MCF 10A (cell line): ENCODE measurements around the gene TMEM187. TPM values are rescaled to one million over a fixed set of nuclear protein-coding genes. Genes with fewer than 3 reads are reported as not detected.
A peak's percentile ranks its signal among the peaks of the same experiment; 100 is the strongest.

Experiments used
- BruUV-seq: library from RNA; stranded (reverse); fragments of 400-500 nt; replicated peaks from 2 replicates; lab custom pipeline; 2021; lab: Mats Ljungman, UMichigan
- CTCF ChIA-PET: fragments of 300-600 bp; sonication (Branson Sonifier 250); formaldehyde crosslinking; extraction: SDS; loops from one replicate; lab custom pipeline; 2021; ENCODE audit warnings: antibody characterized with exemption, inconsistent platforms; lab: Yijun Ruan, JAX
- POLR2A ChIA-PET: fragments of 300-600, 350-650 bp; sonication (Branson Sonifier 250); formaldehyde crosslinking; extraction: SDS; loops from one replicate; lab custom pipeline; 2020; ENCODE audit warnings: antibody characterized with exemption, inconsistent platforms; lab: Yijun Ruan, JAX
- DNase-seq: peaks from one replicate; pipeline ENCODE4 v3.0.0-alpha.2; 2018; ENCODE audit not compliant: unreplicated experiment
- H3K27ac Mint-ChIP-seq: one replicate; pipeline ENCODE4 v1.8.0; 2022; ENCODE audit warnings: mild to moderate bottlenecking, low read depth, mixed read lengths; ENCODE audit not compliant: unreplicated experiment
- H3K27me3 Mint-ChIP-seq: one replicate; pipeline ENCODE4 v1.8.0; 2022; ENCODE audit warnings: mixed read lengths; ENCODE audit not compliant: insufficient read depth, unreplicated experiment
- H3K36me3 Mint-ChIP-seq: one replicate; pipeline ENCODE4 v1.8.0; 2022; ENCODE audit warnings: mild to moderate bottlenecking, moderate library complexity, mixed read lengths; ENCODE audit not compliant: insufficient read depth, unreplicated experiment
- H3K4me1 Mint-ChIP-seq: one replicate; pipeline ENCODE4 v1.8.0; 2022; ENCODE audit warnings: mixed read lengths; ENCODE audit not compliant: insufficient read depth, unreplicated experiment
- H3K4me3 Mint-ChIP-seq: one replicate; pipeline ENCODE4 v1.8.0; 2022; ENCODE audit warnings: mild to moderate bottlenecking, moderate library complexity, mixed read lengths; ENCODE audit not compliant: unreplicated experiment
- H3K9me3 Mint-ChIP-seq: one replicate; pipeline ENCODE4 v1.8.0; 2022; ENCODE audit warnings: mixed read lengths; ENCODE audit not compliant: unreplicated experiment
- intact Hi-C: fragments of 100-400 bp; cut with micrococcal nuclease; formaldehyde crosslinking; loops from 2 replicates; pipeline ENCODE4 v1.14.1; 2022
- total RNA-seq: library from RNA; stranded (reverse); gene quantifications from 2 replicates; pipeline ENCODE4 v1.2.3, GENCODE V29; 2022
- TF ChIP-seq, protein P1 (sequence below): fragments of 200-600 bp; IDR thresholded peaks from one replicate; pipeline ENCODE4 v1.8.0; 2022; ENCODE audit warnings: antibody characterized with exemption, mild to moderate bottlenecking; ENCODE audit not compliant: unreplicated experiment

Gene TMEM187
- total RNA-seq, 1 experiment from 2014 or later = 9.3 TPM

DNA sequence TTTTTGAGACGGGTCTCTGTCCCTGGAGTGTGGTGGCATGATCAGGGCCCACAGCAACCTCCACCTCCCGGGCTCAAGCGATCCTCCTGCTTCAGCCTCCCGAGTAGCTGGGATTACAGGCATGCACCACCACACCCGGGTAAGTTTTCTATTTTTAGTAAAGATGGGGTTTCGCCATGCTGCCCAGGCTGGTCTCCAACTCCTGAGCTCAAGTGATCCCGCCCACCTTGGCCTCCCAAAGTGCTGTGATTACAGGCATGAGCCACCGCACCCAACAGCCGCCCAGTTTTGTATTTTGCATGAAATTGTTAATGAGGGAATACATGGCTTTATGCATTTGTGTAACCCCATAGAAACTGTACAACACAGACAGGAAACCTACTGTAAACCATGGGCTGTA, 43.7 kb upstream of the TMEM187 start:
- BruUV-seq = no TSS peak
- TF ChIP-seq, protein P1, sequence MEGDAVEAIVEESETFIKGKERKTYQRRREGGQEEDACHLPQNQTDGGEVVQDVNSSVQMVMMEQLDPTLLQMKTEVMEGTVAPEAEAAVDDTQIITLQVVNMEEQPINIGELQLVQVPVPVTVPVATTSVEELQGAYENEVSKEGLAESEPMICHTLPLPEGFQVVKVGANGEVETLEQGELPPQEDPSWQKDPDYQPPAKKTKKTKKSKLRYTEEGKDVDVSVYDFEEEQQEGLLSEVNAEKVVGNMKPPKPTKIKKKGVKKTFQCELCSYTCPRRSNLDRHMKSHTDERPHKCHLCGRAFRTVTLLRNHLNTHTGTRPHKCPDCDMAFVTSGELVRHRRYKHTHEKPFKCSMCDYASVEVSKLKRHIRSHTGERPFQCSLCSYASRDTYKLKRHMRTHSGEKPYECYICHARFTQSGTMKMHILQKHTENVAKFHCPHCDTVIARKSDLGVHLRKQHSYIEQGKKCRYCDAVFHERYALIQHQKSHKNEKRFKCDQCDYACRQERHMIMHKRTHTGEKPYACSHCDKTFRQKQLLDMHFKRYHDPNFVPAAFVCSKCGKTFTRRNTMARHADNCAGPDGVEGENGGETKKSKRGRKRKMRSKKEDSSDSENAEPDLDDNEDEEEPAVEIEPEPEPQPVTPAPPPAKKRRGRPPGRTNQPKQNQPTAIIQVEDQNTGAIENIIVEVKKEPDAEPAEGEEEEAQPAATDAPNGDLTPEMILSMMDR = no peak
- CTCF ChIA-PET = interaction anchor here (0.6 to 1.3 kb wide), 4 partner anchors 18 to 444 kb away, joined by 3 to 5 read pairs (median 3); no protein-coding TSS in a partner anchor
- H3K27ac Mint-ChIP-seq = peak overlapping the region; percentile 74
- H3K9me3 Mint-ChIP-seq = no peaks in the 10 kb centered on the region
- no peak for DNase-seq
- no peaks in the 10 kb centered on the region for H3K27me3 Mint-ChIP-seq
- peak overlapping the region; percentile 79 for H3K4me3 Mint-ChIP-seq
- H3K36me3 Mint-ChIP-seq = peaks cover 10% of the 10 kb centered on the region
- H3K4me1 Mint-ChIP-seq = no peaks in the 10 kb centered on the region
- POLR2A ChIA-PET = interaction anchor here (0.6 to 2.7 kb wide), 10 partner anchors 11 to 330 kb away, joined by 3 to 25 read pairs (median 6); partner anchors contain the start of genes HCFC1, IDH3G, PLXNB3 and SSR4
- intact Hi-C loops = no loop called here

DNA sequence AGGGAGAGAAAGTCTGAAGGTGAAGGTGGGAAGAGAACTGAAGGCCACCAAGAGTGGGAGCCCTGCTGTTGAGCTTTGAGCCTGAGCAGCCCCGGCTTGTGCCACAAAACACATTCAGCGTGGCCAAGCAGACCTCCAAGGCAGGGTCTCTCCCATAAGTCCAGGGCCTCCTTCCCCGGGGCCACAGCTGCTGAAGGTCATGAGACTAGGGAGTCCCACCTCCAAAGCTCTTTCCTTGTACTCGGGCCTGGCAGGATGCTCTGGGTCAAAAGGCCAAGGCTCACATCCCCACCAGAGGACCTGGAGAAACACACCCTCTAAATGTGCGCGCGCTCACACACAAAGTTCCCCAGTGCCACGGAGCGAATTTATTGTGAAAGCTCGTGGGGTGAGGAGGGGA, 43.0 kb upstream of the TMEM187 start:
- Mint-ChIP-seq H3K4me1 (no peaks in the 10 kb centered on the region), H3K4me3 (no peak overlapping the region), H3K36me3 (peaks cover 10% of the 10 kb centered on the region), H3K27me3 (no peaks in the 10 kb centered on the region), H3K9me3 (no peaks in the 10 kb centered on the region), H3K27ac (peak overlapping the region; percentile 74)
- ChIA-PET POLR2A (no interaction called here), CTCF (interaction anchor here (0.6 to 0.7 kb wide), 2 partner anchors 152 to 163 kb away, joined by 3 to 4 read pairs; no protein-coding TSS in a partner anchor)
- TF ChIP-seq, protein P1 = no peak
- DNase-seq = no peak
- intact Hi-C loops = no loop called here
- no TSS peak for BruUV-seq

DNA sequence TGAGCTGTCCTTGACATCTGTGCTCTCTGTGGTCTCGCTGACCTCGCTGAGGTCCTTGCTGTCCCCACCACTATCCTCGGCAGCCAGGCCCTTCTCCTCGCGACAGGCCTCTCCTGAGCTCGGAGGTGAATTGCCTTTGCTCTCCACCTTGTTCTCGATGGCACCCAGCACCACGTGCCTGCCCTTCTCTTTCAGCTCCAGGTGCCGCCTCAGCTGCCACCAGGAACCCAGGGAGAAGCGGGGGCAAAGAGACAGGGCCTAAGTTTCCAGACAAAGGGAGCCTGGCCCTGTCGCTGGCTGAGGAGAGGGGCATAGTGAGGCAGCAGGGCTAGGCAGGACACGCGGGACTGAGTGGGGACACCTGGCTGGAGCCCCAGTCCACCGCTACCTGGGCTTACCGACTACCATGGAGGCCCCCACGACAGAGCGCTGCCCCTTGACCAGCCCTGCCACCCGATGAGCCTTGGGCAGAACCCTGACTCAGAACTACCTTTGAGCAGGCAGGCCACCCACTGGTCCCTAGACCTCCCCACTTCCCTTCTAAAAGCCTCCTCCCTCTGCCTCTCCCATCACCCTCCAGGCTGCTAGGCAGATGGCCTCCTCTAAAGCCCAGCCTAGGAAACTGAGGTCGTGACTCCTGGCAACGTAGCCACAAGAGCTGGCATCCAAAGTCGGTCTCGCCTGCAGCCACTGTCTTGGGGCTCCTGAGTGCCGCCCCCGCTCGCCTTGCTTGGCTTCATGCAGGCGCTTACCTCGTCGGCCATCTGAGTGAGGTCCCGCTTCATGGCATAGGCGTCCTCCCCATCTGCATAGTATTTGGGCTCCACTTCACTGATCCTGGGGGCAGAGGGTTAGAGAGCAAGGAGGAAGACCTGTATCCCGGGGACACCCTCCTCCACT, 42.3 kb upstream of the TMEM187 start:
- ChIA-PET CTCF (interaction anchor here (0.5 to 2.2 kb wide), 5 partner anchors 17 to 164 kb away, joined by 3 to 10 read pairs (median 3); no protein-coding TSS in a partner anchor), POLR2A (interaction anchor here (0.7 kb wide), 1 partner anchor 17 kb away, joined by 4 read pairs; no protein-coding TSS in a partner anchor)
- no peaks in the 10 kb centered on the region for H3K9me3 Mint-ChIP-seq
- H3K4me3 Mint-ChIP-seq = no peak overlapping the region
- BruUV-seq = no TSS peak
- TF ChIP-seq, protein P1 = no peak
- H3K27me3 Mint-ChIP-seq = no peaks in the 10 kb centered on the region
- peaks cover 10% of the 10 kb centered on the region for H3K36me3 Mint-ChIP-seq
- intact Hi-C loops = no loop called here
- no peaks in the 10 kb centered on the region for H3K4me1 Mint-ChIP-seq
- no peak for DNase-seq
- H3K27ac Mint-ChIP-seq = no peak overlapping the region

DNA sequence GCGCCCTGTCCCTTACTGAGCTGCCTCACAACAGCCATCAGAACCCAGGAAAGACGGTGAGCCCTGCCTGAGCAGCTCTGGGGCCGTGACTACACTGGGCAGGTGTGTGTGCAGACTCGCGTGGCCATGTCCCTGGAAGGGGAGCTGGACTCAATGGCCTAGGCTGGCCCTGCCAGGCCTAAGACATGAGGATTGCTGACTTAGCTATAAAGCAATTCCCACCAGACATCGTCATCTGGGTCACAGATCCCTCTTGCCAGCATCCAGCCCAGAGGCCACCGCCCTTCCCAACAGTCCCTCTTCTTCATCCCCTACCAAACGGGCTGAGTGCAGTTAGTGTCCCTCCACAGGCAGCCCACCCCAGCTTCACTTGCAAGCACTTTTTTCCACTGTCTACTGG, 41.4 kb upstream of the TMEM187 start:
- no TSS peak for BruUV-seq
- peaks cover 10% of the 10 kb centered on the region for H3K36me3 Mint-ChIP-seq
- no peak for DNase-seq
- no peak overlapping the region for H3K27ac Mint-ChIP-seq
- no peaks in the 10 kb centered on the region for H3K9me3 Mint-ChIP-seq
- TF ChIP-seq, protein P1 = no peak
- intact Hi-C loops = no loop called here
- POLR2A ChIA-PET = no interaction called here
- H3K4me3 Mint-ChIP-seq = no peak overlapping the region
- CTCF ChIA-PET = interaction anchor here (2.2 to 3.9 kb wide), 2 partner anchors 8 to 16 kb away, joined by 10 to 17 read pairs; no protein-coding TSS in a partner anchor
- H3K4me1 Mint-ChIP-seq = no peaks in the 10 kb centered on the region
- peaks cover under 1% of the 10 kb centered on the region for H3K27me3 Mint-ChIP-seq
